GM19452 (cell line): ENCODE measurements around the gene PPIL4.
"Not testable (repeated sequence)": the region's sequence is repeated elsewhere in the genome, so short reads cannot be mapped to it uniquely, and the experiment has no call there.

Source experiments
- ATAC-seq: cut with Tn5 transposase; IDR thresholded peaks from one replicate; pipeline ENCODE4 v1.9.1; 2021; ENCODE audit not compliant: unreplicated experiment

Gene PPIL4

DNA sequence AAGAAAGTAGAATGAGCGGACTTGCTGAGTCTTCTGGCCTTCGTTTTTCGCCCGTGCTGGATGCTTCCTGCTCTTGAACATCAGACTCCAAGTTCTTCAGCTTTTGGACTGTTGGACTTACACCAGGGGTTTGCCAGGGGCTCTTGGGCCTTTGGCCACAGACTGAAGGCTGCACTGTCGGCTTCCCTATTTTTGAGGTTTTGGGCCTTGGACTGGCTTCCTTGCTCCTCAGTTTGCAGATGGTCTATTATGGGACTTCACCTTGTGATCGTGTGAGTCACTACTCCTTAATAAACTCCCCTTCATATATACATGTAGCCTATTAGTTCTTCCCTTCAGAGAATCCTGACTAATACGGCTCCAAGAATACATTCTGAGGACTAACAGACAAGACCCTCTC, 83.1 kb downstream of the PPIL4 start:
- ATAC-seq, result not testable (repeated sequence)

- no peak for ATAC-seq
These were observed 84.2 kb downstream of the PPIL4 start for GRCh38 chr6:149461670-149462069.

DNA sequence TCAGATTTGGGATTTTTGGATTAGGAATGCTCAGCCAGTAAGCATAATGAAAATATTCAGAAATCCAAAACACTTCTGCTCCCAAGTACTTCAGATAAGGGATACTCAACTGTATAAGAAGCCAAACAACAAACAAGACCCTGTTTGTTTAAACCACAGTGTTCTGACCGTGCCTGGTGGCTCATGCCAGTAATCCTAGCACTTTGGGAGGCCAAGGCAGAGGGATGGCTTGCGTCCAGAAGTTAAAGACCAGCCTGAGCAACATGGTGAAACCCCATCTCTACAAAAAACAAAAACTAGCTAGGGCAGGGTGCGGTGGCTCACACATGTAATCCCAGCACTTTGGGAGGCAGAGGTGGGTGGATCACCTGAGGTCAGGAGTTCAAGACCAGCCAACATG, 85.6 kb downstream of the PPIL4 start:
- ATAC-seq, result not testable (repeated sequence)

- no peak for ATAC-seq
These were observed 86.1 kb downstream of the PPIL4 start for GRCh38 chr6:149459761-149460160.

GRCh38 chr6:149458806-149459205, 87.0 kb downstream of the PPIL4 start:
- ATAC-seq, result no peak

DNA sequence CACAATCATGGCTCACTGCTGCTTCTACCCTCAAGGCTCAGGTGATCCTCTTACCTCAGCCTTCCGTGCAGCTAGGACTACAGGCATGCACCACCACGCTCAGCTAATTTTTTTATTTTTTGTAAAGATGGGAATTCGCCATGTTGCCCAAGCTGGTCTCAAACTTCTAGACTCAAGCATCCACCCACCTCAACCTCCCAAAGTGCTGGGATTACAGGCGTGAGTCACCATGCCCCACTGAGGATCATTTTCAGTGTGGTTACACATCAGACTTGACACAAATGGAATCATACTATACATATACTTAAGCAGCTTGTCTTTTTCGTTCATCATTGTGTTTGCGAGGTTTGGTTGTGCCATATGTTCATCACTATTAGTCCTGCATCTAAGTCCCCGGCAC, 87.6 kb downstream of the PPIL4 start:
- ATAC-seq, result no peak

GRCh38 chr6:149457316-149457884, 88.4 kb downstream of the PPIL4 start:
- no peak for ATAC-seq

DNA sequence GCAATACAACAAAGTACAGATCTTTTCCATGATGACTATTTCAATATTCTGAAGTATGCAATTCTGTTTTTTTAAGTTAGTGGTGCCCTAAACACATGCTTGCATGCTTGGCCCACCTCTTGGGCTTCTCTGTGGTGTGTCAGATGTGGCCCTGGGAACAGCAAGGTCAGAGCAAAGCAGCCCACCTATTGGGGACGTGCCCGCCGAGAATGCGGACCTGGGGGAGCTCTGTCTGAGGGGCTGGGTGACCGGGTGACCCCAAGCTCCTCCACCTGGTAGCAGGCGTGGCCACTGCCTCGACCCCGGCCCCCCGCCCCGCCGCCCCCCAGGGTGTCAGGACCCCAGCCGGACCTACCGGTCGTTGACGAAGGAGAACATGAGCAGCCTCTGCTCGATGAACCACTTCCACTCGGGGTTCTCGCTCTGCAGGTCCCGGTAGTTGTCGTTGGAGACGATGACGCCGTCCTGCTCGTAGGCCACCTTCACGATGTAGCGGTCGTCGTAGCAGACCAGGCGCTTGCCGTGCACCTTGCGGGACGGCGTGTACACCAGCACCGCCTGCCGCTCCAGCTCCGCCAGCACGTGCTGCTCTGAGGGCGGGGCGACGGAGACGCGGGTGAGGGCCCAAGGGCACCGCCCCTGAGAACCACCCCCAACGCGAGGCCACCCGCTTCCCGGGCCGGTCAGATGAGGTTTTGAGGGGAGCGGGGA, 89.4 kb downstream of the PPIL4 start:
- ATAC-seq, result no peak

DNA sequence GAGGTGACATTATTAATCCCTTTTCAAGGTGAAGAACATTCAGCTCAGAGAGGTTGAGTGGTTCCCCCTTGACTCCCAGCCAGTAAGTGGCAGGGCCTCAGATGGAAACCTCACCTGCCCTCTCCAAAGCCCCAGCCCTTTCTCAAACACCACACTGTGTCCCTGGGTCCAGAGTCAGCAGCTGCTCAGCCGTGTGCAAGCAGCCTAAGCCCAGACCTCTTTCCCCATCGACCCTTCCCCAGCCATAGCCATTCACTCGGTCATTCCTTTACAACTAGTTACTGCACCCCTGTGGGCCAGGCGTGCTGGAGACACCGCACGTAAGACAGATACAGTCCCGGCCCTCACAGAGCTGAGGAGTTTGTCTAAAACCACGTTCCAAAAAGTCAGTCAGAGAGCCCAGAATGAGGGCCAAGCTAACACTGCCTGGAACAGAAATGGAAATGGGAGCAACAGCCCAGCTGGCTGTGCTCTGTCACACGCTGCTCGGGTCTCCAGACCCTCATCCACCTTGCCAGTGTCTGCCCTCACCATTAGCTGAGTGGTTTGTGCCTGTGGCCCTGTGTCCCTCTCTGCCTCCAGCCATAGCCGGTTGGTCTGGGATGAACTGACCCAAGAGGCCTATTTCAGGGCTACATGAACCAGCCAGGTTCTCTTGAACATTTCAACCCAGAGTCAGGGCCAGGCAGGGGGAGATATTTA, 90.7 kb downstream of the PPIL4 start:
- ATAC-seq, result no peak
